Measurements from ENCODE around the gene LY6G6C.

LY6G6C gene

GRCh38 chr6:31719001-31719400, 2.5 kb downstream of the LY6G6C start:
- TF ChIP-seq CTCF (IDR thresholded peaks at IDR 0.05; ENCODE audit: control insufficient read depth, extremely low read depth, insufficient read depth) = no peak
- no peak for DNase-seq (ENCODE audit: low read depth)
- H3K4me3 ChIP-seq (ENCODE audit: low read depth, low read length) = peak overlapping the region; percentile 43

GRCh38 chr6:31718265-31718664, 3.3 kb downstream of the LY6G6C start:
- peak; percentile 95 for DNase-seq (ENCODE audit: low read depth)
- TF ChIP-seq CTCF (IDR thresholded peaks at IDR 0.05; ENCODE audit: control insufficient read depth, extremely low read depth, insufficient read depth) = no peak
- H3K4me3 ChIP-seq (ENCODE audit: low read depth, low read length) = peak overlapping the region; percentile 43

GRCh38 chr6:31717499-31718222, 3.9 kb downstream of the LY6G6C start:
- no peak overlapping the region for H3K4me3 ChIP-seq (ENCODE audit: low read depth, low read length)
- DNase-seq (ENCODE audit: low read depth) = no peak
- no peak for TF ChIP-seq CTCF (IDR thresholded peaks at IDR 0.05; ENCODE audit: control insufficient read depth, extremely low read depth, insufficient read depth)

GRCh38 chr6:31715022-31715958, 6.3 kb downstream of the LY6G6C start, which contains the start of gene LY6G6D:
Gene LY6G6D, plus strand, starts transcription at chr6:31715348. Its CDS starts 8 bp downstream, at chr6:31715356.
- no peak for DNase-seq (ENCODE audit: low read depth)
- no peak for TF ChIP-seq CTCF (IDR thresholded peaks at IDR 0.05; ENCODE audit: control insufficient read depth, extremely low read depth, insufficient read depth)

GRCh38 chr6:31713991-31714684, 7.4 kb downstream of the LY6G6C start:
- no peak for TF ChIP-seq CTCF (IDR thresholded peaks at IDR 0.05; ENCODE audit: control insufficient read depth, extremely low read depth, insufficient read depth)
- DNase-seq (ENCODE audit: low read depth) = no peak
- no peak overlapping the region for H3K4me3 ChIP-seq (ENCODE audit: low read depth, low read length)

More at GRCh38 chr6:31715022-31715958, 6.3 kb downstream of the LY6G6C start, which contains the start of gene LY6G6D:
- H3K4me3 ChIP-seq (ENCODE audit: low read depth, low read length) = no peak within 1 kb of the TSS

GRCh38 chr6:31713465-31713864, 8.1 kb downstream of the LY6G6C start:
- no peak for TF ChIP-seq CTCF (IDR thresholded peaks at IDR 0.05; ENCODE audit: control insufficient read depth, extremely low read depth, insufficient read depth)
- no peak overlapping the region for H3K4me3 ChIP-seq (ENCODE audit: low read depth, low read length)
- DNase-seq (ENCODE audit: low read depth) = no peak

Measured in LNCaP clone FGC (cell line).